ENCODE measurements around the gene COL20A1.

The COL20A1 gene

DNA sequence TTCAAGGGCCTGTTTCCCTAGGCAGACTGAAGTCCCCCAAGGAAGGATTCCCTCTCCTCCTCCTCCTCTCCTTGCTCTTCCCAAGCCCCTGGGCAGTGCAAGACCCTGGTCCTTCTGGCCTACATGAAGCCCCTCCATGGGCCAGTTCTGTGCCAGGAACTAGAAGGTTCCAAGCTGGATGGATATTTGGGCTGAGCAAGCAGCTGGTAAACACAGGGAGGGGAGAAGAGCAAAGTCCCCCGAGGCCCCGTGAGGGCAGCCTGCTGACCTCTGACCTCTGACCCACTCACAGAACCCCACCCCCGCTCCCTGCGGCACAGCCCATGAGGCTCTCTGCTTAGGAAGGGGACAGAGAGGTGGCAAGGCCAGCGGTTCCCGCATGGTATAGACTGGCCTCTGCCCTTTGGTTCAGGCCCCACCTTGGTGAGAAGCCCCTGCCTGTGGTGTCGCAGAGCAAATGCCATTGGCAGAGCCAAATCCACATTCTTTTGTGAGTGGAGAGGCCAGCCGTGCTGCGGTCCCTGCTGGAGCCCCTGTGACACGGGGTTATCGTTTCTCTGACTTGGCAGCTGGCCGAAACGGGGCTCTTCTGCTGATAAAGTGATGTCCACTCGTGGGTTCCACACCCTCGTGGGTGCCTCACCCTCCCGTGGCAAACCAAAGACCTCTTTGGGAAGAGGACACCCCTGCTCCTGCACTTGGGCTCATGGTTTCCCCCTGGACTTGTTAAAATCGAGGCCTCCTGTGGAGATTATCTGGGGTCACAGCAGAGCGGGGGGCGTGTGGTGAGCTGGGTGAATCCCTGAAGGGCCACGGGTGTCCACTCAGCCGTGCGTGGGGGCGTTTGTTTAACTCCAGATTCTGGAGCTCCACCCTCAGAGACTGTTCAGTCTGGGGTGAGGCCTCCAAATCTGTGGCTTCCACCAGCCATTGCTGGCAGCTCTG lies 70.3 kb downstream of the COL20A1 start:
- DNase-seq (ENCODE audit: low read depth): no peak

DNA sequence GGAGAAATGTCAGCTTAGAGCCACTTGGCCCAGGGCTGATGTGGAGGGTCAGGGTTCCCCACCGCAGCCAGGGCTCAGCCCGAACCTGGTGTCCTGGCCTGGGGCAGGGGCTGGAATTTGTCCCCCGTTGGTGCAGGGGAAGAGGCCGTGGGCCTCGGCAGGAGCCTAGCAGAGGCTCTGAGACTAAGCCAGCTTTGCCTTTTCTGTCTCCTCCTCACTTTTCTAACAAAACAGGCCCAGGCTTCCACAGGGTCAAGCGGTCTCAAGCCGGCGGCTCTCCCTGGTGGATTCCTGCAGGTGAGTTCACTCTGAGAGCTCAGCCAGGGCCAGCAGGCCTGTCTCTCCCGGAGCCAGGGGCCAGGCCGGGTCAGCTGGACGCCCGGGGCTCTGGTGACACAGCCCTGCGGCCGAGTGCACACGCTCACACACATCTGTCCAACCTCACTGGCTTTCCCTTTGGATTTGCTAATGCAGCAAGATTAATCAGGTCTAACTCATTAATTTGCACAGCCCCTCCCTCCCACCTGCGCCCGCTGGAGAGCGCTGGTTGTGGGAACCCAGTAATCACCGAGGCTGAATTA lies 71.1 kb downstream of the COL20A1 start:
- no peak for DNase-seq (ENCODE audit: low read depth)

DNA sequence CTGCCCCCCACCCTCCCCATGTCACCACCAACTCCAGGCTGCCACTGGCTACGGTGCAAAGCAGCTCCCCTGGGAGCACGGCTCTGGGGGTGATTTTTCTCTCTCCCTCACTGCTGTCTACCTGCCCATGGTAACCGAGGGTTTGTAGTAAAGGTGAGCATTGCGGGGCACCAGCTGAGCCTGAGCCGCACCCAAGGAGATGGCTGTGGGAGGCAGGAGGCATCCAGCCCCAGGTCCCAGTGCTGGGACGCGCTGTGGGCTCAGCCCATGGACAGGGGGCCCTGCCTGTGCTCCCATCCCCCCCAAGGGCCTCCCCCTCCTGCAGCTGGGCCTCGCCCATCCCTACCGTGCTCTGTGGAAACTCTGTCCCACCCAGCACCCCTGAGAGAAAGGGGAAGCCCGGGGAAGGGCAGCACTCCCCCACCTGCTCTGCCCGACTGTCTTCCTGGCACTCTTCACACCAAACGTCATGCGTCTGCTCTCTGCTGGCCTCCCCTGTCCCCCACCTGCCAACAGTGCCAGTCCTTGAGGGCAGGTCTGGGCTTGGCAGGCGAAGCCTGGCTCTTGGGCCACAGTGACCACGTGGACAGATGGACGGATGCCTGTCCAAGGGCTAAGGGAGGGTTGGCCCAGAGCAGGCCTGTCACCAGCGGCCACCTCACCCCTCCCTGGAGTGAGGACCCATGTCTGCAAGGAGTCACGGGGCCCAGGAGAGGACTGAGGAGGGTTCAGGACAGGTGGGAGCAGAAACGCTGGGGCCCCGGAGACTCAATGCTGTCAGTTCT lies 72.0 kb downstream of the COL20A1 start:
- DNase-seq (ENCODE audit: low read depth): no peak

DNA sequence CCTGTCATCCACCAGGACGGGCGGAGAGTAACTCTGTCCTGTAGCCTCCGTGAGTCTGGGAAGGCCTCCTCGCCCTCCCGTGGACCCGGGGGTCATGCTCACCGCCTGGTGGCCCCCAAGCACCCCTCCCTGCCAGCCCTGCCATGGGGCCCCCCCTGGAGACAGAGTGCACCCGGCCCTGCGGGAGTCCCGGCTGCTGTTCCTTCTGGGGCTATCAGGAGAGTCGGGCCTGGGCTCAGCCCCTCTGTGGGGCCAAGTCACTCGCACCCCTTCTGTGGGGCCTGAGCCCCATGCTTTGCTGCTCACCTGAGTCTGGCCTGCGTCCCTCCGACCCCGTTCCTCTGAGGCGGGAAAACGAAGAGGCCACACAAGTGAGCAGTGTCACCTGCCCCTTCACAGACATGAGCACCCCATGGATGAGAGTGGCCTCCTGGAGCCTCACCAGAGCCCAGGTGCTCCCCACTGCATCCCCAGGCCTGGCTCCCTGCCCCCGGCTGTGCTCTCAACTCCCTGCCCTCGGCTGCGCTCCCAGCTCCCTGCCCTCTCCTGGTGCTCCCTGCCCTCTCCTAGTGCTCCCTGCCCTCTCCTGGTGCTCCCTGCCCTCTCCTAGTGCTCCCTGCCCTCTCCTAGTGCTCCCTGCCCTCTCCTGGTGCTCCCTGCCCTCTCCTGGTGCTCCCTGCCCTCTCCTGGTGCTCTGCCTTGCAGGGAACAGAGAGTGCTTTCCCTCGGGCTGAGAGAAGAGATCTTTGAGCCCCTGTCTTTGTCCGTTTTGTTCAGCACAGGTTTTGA lies 72.8 kb downstream of the COL20A1 start:
- no peak for DNase-seq (ENCODE audit: low read depth)

DNA sequence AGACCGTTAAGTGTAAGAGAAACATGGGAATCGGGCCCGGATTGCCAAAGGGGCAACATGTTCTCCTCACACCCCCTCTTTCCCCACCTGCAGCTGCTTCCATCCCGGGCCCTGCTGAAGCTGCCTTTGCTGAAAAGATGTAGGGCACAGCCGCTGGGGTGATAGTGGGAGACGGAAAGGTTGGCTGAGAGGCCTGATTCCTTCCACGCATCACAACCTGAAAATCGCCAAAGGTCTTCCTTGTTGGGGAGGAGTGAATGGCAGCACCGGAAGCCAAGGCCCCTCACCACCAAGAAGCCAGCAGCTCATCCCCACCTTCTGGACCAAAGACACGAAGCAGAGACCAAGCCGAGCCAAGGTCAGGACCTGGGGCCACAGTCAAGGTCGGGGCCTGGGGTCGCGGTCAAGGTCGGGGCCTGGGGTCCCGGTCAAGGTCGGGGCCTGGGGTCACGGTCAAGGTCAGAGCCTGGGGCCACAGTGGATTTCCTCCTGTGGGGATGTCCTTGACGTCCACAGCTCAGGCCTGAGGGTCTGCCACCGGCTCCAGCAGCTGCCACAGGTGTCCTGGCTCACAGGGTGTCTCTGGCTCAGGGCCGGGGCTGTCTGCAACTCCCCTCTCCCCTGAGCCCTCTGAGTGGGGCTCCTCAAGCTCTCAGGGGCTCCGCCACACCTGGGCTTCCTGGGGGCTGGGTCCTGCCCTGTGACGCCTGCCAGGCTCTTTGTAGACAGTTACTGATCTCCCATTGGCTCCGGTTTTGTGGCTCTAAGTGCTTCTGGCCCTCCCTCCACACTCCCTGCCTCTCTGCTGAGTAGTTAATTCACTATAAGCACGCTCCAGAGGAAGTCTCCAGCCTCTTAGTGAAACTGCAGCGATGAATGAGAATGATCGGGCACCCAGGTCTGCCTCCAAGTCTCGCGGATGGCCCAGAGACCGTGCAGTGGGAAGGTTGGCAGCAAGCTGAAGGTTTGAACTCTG lies 73.7 kb downstream of the COL20A1 start:
- DNase-seq (ENCODE audit: low read depth): no peak

DNA sequence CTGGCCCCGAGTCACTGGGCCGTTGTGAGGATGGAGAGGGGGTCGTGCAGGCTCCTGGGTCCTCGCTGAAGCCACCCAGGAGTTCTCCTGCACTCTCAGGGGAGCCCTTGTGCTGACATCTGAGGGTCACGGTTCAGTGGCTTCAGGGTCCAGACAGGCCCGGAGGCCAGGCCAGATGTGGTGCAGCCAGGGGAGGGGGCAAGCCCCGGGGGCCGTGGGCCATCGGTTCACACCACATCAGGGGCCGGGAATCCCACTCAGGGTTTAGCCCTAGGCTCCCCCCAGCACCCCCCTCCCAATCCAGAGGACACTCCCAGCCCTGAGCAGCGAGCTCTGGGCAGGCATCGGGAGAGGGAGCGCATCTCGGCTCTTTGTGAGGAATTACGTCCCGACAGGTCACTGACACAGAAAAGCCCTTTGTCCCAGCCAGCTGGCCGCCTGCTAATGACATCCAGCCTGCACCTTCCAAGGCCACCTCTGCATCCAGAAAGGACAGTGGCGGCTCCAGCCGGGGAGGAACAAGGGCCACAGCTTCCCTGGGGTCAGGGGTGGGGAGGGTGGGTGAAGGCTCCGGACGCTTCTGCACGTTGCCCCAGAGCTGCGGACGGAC lies 74.6 kb downstream of the COL20A1 start:
- no peak for DNase-seq (ENCODE audit: low read depth)

DNA sequence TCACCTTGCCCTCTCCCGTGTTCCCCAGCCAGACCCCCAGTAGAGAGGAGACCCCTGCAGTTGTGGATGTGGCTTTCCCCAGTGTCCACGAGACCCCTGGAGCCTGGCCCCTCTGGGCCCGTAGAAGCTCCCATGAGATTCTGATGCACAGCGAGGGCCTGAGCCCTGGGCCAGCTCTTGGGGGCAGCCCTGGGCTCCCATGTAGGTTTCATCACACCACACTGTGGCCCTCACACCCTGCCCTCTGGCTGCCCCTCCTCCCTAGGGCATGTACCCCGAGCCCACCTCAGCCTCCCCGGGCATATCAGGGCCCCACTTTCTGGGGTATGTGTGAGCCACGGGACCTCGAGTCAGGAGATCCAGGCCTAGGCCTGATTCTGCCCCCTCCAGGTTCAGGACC lies 75.2 kb downstream of the COL20A1 start:
- no peak for DNase-seq (ENCODE audit: low read depth)

DNA sequence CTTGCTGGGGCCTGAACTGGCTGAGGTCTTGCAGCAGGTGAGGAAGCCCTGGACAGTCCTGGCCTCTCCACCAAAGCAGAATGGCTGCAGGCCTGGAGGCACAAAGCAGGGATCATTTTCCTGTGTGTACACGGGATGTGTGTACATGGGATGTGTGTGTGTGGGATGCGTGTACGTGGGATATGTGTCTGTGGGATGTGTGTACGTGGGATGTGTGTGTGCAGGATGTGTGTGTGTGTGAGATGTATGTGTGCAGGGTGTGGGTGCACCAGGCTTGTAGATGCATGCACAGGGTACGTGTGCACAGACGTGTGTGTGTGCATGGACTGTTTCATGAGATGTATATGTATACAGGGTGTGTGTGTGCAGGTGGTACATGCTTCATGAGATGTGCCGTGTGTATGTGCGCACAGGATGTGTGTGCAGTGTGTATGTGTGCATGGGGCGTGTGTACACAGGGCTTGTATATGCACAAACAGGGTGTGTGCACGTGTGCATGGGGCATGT lies 76.1 kb downstream of the COL20A1 start:
- DNase-seq (ENCODE audit: low read depth): no peak

DNA sequence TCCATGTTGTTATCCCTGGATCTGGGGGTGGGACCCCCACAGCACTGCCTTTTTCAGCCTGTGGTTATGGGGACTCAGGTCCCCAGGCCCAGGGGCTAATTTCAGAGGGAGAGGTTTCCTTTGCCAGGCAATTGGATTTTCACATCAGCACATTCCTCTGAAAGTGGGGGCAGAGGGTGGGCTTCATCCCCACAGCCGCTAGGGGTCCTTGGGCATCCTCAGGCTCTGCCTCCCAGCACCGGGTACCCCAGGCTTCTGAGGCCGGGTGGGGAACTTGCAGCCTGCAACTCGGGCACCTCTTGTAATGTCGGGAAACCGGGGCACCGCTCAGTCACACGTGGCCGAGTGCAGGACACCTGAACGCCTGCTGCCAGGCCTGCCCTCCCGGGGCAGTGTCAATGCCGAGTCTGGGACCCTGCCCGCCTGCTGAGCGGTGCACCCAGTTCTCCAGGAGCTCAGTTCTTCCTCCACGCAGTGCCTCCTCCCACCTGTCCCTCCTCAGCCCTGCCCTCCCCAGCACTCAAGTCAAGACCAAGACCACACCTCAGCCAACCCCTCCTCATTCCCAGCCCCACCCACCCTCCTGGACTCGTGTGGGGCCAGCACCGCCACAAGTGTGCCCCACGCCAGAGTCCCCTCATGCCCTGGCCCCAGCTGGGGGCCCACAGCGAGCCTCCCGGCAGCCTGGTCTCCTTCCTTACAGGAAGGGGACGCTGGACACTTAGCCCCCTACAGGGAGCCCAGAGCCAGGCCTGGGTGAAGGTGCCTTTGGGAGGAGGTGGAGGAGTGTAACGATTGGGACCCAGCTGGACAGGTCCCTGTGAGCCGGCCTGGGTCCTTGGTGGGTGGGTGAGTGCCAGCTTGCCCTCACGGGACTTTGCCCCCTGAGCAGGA lies 77.0 kb downstream of the COL20A1 start:
- DNase-seq (ENCODE audit: low read depth): no peak

DNA sequence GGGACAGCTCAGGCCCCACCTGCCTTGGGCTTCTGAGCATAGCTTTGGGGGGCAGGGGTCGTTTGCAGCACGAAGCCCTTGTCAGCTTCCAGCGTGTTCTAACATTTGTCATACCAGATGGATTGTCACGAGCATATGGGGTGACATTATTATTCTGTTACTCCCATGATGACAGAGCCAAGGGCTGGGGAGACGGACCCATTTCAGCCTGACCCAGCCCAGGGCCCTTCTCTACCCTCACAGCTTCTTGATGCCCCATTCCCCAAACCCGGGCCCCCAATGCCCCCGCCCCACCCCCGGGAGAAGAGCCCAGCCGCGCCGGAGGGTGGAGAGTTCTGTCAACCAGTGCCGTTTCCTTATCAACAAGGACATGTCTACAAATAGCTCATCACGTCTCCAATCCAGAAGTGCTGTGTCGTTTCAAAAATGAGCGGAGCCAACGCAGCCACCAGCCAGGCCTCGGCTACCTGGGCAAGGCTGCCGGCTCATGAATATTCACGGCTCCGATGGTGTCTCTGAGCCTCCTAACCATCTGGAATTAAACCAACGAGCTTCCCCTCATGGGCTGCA lies 77.7 kb downstream of the COL20A1 start:
- no peak for DNase-seq (ENCODE audit: low read depth)

DNA sequence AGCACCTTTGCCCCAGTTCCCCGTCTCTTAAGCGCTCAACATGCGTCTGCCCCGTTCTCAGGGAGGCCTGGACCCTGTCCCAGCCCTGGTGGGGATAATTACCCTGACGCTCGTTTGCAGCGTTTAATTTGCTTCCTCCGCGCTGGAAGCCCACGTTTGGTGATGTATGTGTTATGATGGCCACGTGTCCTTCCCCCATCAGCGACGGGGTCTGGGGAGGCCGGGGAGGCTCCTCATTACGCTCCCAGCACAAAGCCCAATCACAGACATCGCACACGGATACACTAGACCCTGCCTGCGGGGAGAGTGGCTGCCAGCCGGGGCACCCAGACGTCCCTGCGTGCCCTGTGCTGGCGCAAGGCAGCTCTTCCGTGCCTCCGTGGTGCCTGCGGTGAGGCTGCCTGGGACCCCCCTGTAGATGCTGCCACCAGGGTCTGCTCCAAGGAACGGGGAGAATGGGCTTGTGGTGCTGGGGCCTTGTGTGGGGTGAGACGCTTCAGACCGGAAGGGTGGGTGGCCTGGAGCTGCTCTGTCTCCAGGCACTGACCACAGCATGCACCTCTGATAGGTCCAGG lies 78.4 kb downstream of the COL20A1 start:
- DNase-seq (ENCODE audit: low read depth): no peak

DNA sequence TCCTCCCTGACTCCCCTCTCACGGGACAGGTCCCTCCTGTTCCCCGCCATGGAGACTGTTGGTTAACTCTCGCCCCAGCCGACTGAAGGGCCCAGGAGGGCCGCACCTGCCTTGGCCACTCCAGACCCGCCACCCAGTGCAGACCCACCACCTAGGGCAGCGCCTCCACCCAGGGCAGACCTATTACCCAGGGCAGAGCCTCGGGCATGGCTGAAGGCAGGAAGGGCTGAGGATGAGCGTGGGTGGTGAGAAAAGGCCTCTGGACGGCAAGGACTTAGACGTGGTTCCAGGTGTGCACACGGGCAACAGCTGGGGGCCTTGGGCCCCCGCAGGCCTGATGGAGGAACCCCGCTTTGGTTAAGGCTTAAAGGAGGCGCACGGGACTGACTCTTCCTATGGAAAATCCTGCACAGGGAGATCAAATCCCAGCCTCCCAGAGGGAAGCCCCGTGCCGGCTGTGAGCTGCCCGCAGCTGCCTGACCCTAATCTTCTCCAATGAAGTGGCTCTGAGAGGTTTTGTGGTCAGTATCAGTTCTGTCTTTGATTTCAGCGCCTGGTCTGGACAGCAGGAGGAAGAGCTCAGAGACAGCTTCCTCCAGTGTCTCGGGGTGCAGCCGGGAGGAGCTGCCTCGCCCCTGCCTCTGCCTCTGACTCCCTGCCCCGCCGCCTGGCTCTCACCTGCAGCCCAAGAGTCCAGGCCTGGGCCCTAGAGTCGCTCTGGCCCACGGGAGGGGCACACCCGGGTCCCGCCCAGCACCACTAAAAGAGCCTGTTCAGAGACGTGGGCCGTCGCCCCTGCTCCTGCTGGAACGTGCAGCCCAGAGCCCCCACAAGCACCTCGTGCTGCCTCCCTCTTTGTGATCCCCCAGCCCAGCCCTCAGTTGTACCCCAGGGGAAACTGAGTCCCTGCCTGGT lies 80.2 kb downstream of the COL20A1 start:
- DNase-seq (ENCODE audit: low read depth): no peak

DNA sequence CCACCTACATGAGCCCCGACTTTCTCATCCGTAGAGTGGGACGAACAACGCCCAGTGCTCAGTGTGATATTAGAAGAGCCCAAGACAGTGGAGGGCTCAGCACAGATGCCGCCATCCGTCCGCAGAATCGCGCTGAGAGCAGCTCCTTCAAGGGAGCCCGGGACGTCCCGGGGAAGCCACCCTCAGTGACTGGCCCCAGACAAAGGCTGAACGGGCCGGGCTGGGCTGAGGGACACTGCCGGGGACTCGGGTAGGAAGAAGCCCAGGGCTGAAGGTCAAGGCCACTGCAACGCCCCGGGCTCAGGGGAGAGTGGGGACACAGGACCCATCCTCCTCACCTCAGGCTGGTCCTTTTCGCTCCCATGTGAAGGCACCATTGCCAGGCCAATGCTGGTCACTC lies 81.0 kb downstream of the COL20A1 start:
- DNase-seq (ENCODE audit: low read depth): no peak

DNA sequence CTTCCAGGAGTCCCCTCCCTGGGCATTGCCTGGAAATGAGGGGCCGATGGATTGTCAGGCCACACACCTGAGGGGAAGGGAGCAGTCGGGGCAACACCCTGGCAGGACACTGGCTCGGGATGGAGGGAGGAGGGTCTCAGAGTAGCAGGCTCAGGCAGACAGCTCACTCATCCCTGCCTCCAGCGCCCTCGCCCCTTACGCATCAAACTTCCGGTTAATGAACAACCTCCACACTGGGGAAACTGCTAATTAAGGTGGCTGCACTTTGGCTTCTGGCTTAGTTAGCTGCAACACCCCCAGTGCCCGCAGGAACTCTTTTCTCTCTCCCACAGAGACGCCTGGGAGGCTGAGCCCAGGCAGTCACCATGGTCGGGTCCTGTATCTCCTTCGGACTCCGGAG lies 81.5 kb downstream of the COL20A1 start:
- no peak for DNase-seq (ENCODE audit: low read depth)

DNA sequence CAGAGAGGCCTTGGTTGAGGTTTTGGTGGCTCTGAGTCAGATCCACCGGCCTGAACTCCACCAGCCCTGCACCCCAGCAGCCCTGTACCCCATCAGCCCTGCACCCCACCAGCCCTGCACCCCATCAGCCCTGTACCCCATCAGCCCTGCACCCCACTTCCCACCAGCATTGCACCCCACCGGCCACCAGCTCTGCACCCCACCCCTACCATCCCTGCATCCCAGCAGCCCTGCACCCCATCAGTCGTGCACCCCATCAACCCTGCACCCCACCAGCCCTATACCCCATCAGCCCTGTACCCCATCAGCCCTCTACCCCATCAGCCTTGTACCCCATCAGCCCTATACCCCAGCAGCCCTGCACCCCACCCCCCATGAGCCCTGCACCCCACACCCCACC lies 82.5 kb downstream of the COL20A1 start:
- DNase-seq (ENCODE audit: low read depth): no peak

DNA sequence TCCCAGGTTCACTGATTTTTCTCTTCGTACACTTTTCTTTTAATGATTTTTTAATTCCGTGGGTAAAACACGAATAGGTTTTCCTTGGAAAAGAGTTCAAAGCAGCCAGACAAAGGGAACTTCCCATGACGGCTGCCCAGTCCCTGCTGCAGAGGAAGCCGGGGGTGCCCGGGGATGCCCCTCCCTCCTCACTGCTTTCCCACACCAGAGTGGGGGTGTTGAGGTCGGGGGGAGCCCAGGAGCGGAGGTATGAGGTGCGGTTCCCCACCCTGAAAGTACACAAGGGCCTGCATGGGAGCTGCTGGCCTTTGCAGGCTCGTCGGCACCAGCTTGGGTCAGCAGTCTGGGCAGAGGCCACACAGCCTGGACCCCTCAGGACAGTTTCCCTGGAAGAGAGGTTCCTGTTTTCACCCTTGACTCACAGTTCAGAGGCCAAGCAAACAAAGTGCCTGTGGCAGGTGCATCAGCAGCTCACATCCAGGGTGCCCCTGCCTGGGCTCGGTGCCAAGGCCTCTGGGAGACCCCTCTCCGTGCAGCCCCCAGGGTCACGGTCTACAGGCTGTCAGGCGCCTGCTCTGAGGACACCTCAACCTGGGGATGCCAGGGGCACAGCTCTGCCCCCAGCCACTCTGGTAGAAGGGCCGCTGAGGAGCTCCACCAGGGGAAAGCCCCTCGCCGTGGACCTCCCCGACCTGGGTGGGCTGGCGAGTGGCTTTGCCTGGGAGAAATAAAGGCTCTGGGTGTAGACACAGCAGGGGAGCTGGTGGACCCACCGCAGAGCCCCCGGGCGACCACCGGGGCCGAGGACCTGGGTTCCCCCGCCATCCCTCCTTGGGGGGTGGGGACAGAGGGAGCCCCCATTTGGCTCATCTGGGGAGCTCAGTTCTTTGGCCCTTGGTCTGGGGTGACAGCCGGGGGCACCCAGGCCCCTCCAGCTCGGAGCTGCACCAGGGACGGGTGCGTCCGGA lies 83.6 kb downstream of the COL20A1 start:
- DNase-seq (ENCODE audit: low read depth): no peak
